H1 (cell line): ENCODE data around the gene NT5C1A. TPM values are rescaled to one million over a fixed set of nuclear protein-coding genes. Genes with fewer than 3 reads are reported as not detected.

Experiments used
- RBBP5 ChIP-seq: IDR thresholded peaks from 2 replicates; pipeline ENCODE4 v1.7.1; 2012; ENCODE audit warnings: low read depth, mild to moderate bottlenecking, inconsistent platforms, low read length, moderate library complexity, borderline replicate concordance
- polyA plus RNA-seq, 7 experiments: library from polyadenylated mRNA; depleted of rRNA in 3 of 7; stranded (reverse) in 5 of 7; unstranded in 2 of 7; fragments of >200 nt in 5 of 7; fragments of 200-250 nt in 2 of 7; gene quantifications; 1 replicate in 5 of 7; 2 replicates in 1 of 7; 4 replicates in 1 of 7; pipeline versions ENCODE4 v1.2.1 to v1.2.3, GENCODE V29; 2011 to 2013; ENCODE audit warnings: missing spikeins in 2 of 7, mixed read lengths in 2 of 7
- total RNA-seq: library from RNA; stranded (reverse); fragmentation: NEBNext Ultra II Directional; extraction: Animal tissue kit (Norgen Biotek cat#: 25700); gene quantifications from 2 replicates; pipeline ENCODE4 v1.2.1, GENCODE V29; 2021
- TF ChIP-seq, protein P1 (sequence below): fragments of 300-600 bp; sonication (generic); IDR thresholded peaks from 2 replicates; pipeline ENCODE4 v1.7.1; 2012; ENCODE audit warnings: low read length, moderate library complexity, mild to moderate bottlenecking, inconsistent platforms; ENCODE audit not compliant: insufficient replicate concordance

The NT5C1A gene
- total and polyA plus RNA-seq, 2 of the 8 experiments (the other 6 are each of a cell fraction or from before 2014, with no cell fraction given): not detected

DNA sequence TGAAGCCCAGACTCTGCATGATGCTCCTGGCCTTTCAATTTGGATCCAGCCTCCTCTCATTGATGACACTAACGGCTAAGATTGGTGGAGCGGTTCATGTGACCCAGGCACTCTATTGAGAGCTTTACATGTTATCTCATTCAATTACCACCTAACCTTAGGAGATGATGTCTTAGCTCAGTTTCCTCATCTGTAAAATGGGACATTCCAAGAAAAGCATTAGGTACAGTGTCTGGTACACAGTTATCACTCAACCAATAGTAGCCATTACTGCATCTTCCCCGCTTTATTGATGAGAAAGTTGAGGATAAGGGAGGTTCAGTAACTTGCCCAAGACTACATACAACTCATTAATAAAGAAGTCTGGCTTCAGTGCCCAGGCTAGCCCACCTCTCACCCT is 49.5 kb downstream of the NT5C1A start (continued):
- TF ChIP-seq, protein P1, sequence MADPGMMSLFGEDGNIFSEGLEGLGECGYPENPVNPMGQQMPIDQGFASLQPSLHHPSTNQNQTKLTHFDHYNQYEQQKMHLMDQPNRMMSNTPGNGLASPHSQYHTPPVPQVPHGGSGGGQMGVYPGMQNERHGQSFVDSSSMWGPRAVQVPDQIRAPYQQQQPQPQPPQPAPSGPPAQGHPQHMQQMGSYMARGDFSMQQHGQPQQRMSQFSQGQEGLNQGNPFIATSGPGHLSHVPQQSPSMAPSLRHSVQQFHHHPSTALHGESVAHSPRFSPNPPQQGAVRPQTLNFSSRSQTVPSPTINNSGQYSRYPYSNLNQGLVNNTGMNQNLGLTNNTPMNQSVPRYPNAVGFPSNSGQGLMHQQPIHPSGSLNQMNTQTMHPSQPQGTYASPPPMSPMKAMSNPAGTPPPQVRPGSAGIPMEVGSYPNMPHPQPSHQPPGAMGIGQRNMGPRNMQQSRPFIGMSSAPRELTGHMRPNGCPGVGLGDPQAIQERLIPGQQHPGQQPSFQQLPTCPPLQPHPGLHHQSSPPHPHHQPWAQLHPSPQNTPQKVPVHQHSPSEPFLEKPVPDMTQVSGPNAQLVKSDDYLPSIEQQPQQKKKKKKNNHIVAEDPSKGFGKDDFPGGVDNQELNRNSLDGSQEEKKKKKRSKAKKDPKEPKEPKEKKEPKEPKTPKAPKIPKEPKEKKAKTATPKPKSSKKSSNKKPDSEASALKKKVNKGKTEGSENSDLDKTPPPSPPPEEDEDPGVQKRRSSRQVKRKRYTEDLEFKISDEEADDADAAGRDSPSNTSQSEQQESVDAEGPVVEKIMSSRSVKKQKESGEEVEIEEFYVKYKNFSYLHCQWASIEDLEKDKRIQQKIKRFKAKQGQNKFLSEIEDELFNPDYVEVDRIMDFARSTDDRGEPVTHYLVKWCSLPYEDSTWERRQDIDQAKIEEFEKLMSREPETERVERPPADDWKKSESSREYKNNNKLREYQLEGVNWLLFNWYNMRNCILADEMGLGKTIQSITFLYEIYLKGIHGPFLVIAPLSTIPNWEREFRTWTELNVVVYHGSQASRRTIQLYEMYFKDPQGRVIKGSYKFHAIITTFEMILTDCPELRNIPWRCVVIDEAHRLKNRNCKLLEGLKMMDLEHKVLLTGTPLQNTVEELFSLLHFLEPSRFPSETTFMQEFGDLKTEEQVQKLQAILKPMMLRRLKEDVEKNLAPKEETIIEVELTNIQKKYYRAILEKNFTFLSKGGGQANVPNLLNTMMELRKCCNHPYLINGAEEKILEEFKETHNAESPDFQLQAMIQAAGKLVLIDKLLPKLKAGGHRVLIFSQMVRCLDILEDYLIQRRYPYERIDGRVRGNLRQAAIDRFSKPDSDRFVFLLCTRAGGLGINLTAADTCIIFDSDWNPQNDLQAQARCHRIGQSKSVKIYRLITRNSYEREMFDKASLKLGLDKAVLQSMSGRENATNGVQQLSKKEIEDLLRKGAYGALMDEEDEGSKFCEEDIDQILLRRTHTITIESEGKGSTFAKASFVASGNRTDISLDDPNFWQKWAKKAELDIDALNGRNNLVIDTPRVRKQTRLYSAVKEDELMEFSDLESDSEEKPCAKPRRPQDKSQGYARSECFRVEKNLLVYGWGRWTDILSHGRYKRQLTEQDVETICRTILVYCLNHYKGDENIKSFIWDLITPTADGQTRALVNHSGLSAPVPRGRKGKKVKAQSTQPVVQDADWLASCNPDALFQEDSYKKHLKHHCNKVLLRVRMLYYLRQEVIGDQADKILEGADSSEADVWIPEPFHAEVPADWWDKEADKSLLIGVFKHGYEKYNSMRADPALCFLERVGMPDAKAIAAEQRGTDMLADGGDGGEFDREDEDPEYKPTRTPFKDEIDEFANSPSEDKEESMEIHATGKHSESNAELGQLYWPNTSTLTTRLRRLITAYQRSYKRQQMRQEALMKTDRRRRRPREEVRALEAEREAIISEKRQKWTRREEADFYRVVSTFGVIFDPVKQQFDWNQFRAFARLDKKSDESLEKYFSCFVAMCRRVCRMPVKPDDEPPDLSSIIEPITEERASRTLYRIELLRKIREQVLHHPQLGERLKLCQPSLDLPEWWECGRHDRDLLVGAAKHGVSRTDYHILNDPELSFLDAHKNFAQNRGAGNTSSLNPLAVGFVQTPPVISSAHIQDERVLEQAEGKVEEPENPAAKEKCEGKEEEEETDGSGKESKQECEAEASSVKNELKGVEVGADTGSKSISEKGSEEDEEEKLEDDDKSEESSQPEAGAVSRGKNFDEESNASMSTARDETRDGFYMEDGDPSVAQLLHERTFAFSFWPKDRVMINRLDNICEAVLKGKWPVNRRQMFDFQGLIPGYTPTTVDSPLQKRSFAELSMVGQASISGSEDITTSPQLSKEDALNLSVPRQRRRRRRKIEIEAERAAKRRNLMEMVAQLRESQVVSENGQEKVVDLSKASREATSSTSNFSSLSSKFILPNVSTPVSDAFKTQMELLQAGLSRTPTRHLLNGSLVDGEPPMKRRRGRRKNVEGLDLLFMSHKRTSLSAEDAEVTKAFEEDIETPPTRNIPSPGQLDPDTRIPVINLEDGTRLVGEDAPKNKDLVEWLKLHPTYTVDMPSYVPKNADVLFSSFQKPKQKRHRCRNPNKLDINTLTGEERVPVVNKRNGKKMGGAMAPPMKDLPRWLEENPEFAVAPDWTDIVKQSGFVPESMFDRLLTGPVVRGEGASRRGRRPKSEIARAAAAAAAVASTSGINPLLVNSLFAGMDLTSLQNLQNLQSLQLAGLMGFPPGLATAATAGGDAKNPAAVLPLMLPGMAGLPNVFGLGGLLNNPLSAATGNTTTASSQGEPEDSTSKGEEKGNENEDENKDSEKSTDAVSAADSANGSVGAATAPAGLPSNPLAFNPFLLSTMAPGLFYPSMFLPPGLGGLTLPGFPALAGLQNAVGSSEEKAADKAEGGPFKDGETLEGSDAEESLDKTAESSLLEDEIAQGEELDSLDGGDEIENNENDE: no peak
- TF ChIP-seq RBBP5: no peak
